ENCODE results near the gene CCNG2.
A peak's percentile ranks its signal among the peaks of the same experiment; 100 is the strongest.

Gene CCNG2

DNA sequence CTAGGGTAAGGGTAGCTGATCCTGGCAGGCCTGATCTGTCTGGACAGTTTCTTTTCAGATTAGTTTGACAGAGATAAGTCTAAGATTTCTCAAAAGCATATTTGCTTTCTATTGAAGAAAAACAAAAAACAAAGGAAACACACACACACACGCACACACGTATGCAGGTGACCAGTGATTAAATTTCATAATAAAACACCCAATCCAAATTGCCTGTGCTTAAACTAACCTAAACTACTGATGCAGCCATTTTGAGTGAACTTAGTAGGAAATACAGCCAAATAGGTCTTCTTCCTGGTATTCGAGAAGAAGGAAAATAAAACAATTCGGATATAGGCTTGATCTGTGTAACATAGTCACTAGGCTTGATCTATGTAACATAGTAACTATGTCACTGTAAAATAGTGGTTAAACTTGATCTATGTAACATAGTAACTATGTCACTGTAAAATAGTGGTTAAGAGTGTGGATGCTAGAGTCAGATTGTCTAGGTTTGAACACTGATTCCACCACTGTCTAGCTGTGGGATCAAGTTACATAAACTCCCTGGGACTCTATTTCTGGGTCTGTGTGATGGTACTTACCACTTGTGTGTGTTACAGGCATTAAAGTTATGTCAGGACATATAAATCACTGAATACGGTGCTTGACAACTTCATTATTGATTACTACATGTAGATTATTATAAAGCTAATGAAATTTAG is 9.8 kb upstream of the CCNG2 start:
- DNase-seq, result no peak

DNA sequence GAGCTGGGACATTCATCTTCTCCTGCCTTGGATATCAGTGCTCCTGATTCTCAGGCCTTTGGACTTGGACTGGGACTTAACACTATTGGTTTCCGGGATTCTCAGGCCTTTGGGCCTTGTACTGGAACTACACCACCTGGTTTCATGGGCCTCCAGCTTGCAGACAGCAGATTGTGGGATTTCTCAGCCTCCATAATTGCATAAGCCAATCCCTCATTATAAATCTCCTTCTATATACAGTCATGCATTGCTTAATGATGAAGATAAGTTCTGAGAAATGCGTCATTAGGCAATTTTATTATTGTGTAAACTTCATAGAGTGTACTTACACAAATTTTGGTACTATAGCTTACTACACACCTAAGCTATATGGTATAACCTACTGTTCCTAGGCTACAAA is 8.9 kb upstream of the CCNG2 start:
- no peak for DNase-seq

DNA sequence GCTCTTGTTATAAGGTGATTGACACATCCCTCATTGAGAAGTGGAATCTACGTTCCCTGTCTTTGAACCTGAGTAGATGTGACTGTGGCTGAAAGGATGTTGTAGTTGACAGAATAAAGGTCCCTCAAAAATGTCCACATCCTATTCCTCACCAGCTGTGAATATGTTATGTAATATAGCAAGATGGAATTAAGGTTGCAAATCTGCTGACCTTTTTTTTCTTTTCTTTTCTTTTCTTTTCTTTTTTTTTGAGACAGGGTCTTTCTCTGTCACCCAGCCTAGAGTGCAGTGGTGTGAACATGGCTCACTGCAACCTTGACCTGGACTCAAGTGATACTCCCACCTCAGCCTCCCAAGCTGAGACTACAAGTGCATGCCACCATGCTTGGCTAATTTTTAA is 7.2 kb upstream of the CCNG2 start:
- no peak for DNase-seq

DNA sequence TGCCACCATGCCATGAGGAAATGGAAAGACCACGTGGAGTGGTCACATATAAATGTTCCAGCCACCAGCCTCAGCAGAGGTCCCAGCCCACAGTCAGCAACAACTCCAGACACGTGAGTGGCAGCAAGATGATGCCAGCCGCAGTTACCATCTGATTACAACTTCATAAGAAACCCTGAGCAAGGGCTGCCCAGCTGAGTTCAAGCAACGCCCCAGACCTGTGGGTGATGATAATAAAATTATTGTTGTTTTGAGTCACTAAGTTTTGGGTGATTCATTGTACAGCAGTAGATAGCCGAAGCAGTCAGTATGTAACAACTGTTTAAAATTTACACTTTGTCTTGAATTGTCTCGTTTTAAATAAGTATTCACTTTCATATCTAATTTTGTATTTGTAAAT is 5.8 kb upstream of the CCNG2 start:
- no peak for DNase-seq

DNA sequence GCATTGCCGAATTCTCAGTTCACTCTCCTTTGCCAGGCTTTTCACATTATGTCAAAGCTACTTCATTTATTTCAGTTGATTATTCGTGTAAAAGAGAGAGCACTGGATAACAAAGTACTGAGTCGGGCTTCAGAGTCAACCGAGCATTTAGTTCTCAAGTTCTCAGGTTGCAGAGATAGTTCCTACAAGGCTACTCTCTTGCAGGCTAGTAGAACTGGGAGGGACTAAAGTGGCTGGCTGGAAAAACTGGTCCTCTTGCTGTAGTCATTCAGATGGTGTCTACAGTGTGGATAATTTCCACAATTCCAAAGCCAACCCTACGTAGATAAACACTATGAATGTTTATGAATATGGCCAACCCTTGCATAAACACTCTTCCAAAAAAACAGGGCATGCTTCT is 4.6 kb upstream of the CCNG2 start:
- DNase-seq, result no peak

DNA sequence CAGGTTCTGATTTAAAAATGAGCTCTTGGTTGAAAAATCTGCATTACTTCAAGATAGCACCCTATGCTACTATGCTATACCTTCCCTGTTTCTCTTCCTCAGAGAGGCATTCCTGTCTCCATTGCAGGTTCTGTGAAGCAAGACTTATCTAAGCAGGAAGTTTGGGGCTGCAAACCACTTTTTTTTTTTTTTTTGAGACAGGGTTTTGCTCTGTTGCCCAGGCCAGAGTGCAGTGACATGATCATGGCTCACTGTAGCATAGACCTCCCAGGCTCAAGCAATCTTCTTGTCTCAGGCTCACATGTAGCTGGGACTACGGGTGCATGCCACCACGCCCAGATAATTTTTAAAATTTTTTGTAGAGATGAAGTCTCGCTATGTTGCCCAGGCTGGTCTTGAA is 4.0 kb upstream of the CCNG2 start:
- no peak for DNase-seq

DNA sequence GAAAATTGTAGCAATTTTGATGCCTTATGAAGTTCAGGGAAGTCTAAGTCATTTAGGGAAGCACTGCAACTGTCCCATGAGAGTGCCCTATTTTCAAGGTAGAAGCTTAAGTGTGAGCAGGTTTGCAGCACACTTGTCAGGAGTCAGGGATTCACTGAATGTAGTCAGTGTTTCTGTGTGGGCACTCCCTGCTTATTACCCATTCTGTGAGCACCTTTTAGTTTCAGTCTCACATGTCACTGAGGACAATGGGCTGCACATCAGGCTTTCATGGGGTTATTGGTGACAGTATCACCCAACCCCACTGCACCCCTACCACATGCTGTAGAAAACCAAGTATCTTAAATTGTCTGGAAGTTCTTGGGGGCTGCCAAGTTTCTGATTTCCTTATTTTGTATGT is 2.9 kb upstream of the CCNG2 start:
- no peak for DNase-seq

DNA sequence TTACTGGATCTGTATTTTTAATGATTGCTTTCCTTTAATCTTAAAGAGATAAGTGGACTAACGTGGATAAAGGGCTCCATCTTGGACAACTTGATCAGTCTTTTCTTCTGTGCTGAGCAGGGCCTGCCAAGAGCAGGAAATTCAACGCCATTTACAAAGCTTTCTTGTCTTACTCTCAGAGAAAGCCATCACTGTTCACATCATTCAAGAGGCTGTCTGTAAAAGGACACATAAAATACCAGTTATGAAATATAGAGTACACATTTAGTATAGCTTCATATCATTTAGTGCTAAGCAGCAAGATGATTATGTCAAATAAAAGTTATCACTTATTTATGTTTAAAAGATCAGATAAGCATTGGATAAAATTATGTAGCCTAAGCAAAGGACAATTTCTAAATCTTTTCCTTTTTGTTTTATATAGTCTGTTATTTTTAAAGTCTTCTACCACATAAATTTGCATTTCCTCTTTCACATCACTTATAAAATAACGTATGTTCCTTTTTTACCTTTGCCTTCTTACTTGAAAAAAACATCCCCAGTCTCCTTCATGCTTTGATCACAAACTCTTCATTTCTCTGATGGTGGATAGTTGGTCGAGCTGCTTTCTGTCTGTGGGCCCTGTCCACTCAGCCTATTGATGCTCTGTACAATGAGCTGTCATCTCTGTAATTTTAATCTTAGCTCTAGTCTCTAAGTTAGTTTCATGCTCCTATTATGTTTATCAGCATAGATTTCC is 2.1 kb upstream of the CCNG2 start:
- no peak for DNase-seq

DNA sequence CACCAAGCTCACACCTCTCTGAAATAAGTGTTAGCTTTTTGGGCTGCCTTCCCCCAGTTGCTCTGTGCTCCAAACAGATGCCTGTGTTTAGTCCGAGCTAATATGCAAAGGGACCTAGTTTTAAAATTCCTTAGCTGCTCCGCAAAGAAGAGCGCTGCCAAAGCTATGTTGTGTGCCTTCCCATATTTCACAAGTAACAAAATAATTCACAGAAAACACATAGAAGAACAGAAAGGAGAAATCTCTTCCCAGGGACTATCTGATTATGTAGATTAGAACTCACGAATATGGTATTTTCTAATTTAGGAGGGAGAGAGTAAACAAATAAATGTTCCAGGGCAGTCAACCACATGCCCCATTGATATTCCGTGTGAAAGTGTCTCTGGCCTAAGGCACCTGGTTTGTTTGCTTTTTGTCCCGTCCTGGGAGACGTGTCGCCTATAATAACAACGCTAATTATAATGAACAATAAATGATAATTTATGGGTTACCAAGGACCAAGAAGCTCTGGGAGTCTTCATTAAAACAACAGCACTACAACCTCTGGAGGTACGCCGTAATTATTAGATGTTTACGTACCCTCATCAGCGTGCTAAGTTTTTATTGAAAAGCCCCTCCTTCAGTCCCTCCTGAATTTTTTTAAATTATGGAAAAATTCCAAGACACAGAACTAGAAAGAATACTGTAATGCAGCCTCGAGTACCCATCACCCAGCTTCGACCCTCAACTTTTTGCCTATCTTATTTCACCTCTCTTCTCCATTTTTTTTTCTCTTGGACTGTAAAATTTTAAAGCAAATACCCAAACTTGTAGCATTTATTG is 1.2 kb upstream of the CCNG2 start:
- no peak for DNase-seq

DNA sequence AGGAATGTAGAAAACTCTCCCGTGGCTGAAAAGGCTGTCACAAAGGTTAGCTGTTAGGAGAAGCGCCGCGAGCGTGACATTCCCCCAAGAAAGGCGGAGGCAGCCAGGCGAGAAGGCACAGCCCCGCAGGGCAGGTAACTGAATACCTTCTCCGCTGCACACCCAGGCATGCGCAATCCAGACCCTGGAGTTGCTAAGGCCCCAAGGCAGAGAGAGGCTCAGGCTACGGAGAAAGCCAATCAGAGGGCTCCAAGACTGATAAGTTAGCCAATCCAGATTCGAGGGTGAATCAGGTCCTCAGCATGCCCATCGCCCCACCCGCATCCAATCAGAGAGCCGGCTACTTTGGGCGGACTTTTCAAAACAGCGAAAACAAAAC is 485 bp upstream of the CCNG2 start:
- peak; percentile 99 for DNase-seq

DNA sequence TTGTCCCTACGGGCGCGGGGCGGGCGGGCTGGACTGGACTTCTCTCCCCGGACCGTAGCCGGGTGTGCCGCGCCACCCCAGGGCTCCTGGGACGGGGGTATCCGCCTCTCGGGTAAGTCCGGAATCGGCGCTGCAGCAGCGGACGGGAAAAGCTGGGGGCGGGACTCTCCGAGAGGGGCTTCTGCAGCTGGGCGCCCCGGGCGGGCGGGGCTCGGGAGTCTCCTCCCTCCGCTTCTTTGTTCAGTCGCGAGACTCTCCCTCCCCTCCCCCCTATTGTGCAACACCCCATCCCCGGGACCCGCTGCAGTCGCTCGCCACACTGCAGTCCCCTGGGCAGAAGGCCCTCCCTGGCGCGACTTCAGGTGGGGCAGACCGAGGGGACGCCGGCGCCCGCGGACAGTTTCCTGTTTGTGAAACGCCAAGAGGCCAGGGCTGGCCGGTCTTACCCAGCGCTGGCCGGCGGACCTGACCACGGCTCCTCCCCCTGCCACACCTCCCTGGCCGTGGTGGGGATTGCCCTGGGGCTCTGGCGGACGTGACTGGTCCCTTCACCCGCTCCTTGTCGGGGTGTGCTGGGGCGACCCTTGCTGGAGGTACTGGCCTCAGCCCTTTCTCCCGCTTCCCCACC is 966 bp downstream of the CCNG2 start:
- DNase-seq, result peak; percentile 69

DNA sequence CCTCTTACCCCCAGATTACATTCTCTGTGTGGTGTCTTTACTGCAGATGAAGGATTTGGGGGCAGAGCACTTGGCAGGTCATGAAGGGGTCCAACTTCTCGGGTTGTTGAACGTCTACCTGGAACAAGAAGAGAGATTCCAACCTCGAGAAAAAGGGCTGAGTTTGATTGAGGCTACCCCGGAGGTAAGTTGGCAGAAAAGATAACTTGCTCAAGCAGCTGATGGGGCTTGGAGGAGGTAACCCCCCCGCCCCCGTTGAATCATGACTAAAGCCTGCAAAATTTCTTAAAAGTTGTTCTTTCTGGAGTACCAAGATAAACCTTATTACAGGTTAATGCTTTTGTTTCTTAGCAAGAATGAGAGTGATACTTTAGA is 1.5 kb downstream of the CCNG2 start:
- DNase-seq, result peak; percentile 46

DNA sequence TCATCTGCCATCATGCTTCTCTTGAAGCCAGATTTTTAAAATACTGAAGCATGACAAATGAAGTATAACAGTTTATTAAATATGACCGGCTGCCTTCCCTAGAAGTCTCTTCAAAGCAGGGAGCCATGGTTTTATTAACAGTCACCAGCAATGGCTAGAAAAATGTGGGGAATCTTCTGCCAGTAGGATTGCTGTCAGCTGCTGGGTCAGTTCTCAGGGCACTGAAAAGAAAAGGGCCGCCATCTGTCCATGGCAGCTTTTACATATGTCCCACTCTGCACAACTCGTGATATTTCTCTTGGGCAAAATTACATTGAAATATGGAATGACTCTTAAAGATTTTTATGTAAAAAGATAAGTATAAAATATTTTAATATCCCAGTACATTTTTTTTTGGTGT is 2.8 kb downstream of the CCNG2 start:
- DNase-seq, result no peak

DNA sequence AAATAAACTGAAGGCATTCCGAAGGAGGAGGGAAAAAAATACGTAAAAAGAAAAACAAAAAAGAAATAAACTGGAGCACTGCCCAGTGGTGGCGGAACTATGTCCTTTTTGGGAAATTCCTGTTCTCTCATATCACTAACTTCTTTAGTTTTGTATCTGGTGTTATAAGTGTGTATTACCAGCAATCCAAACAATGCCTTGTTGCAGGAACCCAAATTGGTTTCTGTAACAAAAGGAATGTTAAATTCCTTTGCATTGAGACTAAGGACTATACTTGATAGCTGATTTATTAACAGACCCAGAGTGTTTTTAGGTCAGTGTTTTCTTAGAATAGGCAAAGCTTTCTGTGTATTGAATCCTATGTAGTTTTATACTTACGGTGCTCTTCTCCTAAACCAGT is 6.6 kb downstream of the CCNG2 start:
- no peak for DNase-seq

DNA sequence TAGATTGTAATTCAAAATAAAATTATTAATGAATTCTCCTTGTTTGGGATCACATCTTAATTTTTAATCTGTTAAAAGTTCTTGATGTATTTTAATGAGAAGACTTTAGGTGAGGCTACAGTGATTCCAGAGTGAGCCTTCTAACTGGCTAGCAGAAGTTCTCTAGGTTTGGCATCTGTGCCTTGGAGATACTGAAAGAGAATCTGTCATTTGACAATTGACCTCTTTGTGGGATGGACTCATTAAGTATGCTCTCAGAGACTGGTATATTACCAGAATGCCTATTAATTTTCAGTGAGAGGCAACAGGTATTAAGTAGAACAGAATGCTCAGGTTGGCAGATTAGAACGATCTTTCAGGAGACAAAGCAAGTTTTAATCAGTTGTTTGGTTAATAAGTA is 10.2 kb downstream of the CCNG2 start:
- no peak for DNase-seq

DNA sequence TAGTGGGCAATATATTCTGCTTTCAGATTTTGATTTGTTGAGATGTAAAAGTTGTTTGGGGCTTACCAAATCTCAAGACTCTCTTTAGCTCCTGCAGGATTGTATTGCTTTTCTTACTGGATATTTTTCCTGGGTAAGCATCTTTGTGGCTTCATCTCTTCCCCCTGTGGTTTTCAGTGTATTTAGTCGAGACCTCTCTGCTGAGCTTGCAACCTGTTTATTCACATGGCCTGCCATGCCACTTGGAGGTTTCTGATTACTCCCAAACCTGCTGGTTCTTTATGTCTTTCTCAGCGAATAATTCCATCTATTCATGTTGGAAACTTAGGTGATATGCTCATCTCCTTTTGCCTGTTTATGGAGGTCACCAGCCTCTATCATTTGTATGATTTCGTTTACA is 10.9 kb downstream of the CCNG2 start:
- no peak for DNase-seq

DNA sequence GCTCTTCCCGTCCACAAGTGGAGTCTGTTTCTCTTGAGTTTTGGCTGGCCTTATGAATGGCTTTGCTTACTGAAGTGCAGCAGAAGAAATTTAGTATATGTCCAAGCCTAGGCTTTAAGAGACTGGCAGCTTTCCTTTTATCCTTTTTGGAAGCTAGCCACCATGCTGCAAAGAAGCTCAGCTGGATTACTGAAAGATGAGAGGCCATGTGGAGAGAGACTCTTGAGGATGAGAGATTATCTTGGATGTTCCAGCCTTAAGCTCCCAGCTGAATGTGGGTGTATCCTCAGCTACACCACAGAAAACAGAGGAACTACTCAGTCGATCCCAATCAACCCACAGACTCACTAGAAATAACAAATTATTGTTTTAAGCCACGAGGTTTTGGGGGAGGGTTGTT is 12.5 kb downstream of the CCNG2 start:
- DNase-seq, result no peak

DNA sequence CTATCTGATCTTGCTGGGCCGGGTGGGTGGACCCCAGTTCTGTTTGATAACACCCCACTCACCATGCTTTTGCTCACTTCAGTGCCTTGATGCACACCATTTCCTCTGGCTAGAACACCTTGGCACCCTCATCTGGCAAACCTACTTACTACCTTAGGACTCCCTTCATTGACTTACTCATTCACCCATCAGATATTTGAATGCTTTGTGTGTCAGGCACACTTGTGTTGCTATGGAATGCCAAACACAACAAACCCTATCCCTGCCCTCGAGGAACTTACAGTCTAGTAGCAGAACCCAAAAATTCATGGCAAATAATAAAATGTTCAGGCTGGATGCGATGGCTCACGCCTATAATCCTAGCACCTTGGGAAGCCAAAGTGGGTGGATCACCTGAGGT is 13.9 kb downstream of the CCNG2 start:
- no peak for DNase-seq

DNA sequence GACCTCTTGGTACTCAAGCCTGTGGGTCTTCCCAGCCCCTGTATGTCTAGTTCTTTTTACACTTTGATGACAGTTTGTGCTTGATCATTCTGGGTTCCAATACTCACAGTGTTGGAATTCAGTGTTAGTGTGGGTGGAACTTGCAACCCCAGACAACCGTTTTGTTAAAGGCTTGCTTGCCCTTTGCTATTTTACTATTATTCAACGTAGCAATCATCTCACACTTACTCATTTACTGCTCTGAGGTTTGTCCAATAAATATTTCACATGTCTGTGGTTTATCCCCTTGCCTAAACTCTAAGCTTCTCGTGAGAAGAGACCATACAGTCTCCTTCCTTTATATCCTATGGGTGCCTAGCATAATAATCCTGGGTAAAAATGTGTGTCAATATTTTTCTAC is 15.3 kb downstream of the CCNG2 start:
- DNase-seq, result peak; percentile 26

DNA sequence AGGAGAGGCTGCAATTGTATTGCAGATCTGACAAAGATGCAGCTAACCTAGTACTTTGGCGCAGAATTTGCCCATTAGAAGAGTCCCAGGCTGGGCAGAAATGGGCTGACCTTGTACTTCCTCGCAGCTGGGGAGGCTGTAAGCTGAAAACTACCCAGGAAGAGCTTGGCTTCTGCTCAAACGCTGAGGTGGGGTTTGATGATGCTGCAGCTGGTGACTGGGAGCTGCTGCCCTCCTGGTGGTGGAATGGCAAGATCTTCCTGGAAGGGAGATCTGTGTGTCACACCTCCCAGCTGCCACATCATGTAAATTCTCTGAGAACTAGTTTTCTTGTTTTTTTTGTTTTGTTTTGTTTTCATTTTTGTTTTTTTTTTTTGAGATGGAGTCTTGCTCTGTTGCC is 17.4 kb downstream of the CCNG2 start:
- no peak for DNase-seq

DNA sequence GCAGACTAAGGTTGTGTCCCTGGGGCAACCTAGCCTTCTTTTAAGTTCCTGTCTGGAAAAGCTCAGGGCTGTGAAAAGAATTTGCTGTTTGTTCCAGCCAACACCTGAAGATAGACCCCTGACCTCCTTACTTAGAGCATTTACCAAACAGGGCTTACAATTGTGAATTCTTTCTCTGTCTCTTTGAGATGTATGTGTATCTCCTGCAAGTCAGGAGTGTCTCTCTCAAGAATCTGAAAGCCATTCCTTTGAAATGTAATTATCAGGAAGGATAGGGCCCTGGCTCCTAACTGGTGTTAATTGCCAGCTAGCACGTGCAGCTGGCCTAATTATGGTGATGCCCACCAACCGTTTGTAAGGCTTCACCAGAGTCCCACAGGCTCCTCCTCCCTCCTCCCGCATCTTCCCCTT is 18.2 kb downstream of the CCNG2 start:
- no peak for DNase-seq

DNA sequence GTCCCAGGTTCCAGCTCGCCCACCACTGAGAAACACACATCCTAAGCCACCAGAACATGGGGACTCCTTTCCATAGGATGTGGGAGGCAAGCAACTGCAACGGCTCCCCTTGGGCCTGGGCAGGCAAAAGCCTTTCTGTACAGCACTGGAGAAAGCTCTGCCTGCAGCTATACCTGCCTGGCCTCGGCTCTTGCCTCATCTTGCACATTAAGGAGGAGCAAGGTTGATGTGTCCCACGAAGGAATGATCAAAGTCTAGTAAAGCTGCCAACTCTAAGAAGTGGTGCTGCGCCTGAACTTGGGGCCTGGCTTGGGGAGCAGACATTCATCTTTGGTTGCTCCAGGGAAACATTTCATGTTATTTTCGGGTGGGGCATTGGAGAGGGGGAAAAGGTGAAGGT is 19.6 kb downstream of the CCNG2 start:
- DNase-seq, result no peak

DNA sequence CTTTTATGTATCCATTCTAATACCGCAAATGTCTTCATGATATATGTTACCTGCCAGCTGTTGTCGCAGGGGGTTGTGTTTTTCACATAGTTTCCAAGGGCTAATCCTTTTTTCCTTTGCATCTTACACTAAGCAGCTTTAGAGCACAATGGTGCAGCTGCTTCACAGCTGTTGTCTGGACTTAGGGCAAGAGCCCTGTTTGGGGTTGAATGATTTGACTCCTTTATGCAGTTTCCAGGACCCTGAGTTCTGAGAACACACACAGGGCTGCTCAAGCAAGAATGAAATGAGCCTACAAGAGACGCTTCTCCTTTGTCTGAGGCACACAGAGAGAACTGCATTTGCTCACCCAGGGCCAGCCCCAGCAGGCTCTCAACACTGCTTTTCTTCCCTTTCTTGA is 20.2 kb downstream of the CCNG2 start:
- DNase-seq, result no peak

DNA sequence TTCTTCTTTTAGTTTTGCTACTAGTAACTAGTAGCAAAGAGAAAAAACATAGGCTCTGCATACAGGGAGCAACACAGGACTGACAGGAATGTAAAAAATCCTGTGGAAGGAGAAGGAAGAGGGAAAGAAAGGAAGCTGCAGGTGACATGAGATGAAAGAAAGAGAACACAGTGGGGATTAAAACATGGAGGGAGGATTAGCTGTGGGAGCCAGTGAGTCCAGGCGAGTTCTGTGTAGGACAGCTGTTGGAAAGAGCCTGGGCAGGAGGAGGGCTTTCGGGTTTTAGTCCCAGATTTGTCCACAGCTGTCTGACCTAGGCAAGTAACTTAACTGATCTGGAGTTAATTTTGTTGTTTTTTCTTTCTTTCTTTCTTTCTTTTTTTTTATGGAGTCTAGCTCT is 21.6 kb downstream of the CCNG2 start:
- no peak for DNase-seq

Data from NCI-H226 (cell line).